K562 (cell line): Measurements from ENCODE around the gene IFI30. TPM values are rescaled to one million over a fixed set of nuclear protein-coding genes. Genes with fewer than 3 reads are reported as not detected.

Experiments used
- CBX3 ChIP-seq, 2 experiments: IDR thresholded peaks; 1 replicate in 1 of 2; 2 replicates in 1 of 2; pipeline ENCODE4 v1.6.1; 2012; ENCODE audit warnings: inconsistent platforms in 2 of 2, low read length in 2 of 2, borderline replicate concordance in 1 of 2, control low read depth in 1 of 2
- CREB3 ChIP-seq: fragments of 450-650 bp; conservative IDR thresholded peaks from 2 replicates; pipeline ENCODE4 v1.6.1; 2016; ENCODE audit warnings: missing genetic modification characterization, low read depth, mild to moderate bottlenecking, missing compliant biosample characterization, moderate library complexity
- DDX20 ChIP-seq: fragments of 450-650 bp; IDR thresholded peaks from 2 replicates; pipeline ENCODE4 v1.6.1; 2016; ENCODE audit warnings: missing genetic modification characterization, low read depth, mild to moderate bottlenecking, missing compliant biosample characterization, moderate library complexity
- GTF2E2 ChIP-seq: fragments of 200-800 bp; sonication (Bioruptor generic); IDR thresholded peaks from 2 replicates; pipeline ENCODE4 v1.6.1; 2016; ENCODE audit warnings: missing genetic modification characterization, missing compliant biosample characterization
- HDGF ChIP-seq: fragments of 450-650 bp; IDR thresholded peaks from 2 replicates; pipeline ENCODE4 v1.6.1; 2016
- MTF1 ChIP-seq: fragments of 250-450 bp; sonication (Bioruptor Pico); IDR thresholded peaks from 2 replicates; pipeline ENCODE4 v1.9.0; 2021; ENCODE audit warnings: moderate library complexity, mild to moderate bottlenecking, inconsistent platforms, borderline replicate concordance
- NFYB ChIP-seq: IDR thresholded peaks from 2 replicates; pipeline ENCODE4 v1.6.1; 2011; ENCODE audit warnings: mild to moderate bottlenecking, moderate library complexity; ENCODE audit not compliant: insufficient read length; ENCODE audit errors: extremely low read depth
- SMAD1 ChIP-seq: fragments of 150-350 bp; IDR thresholded peaks from 2 replicates; pipeline ENCODE4 v1.6.1; 2014; ENCODE audit warnings: low read length, low read depth; ENCODE audit not compliant: partially characterized antibody
- SOX6 ChIP-seq: fragments of 450-650 bp; IDR thresholded peaks from 2 replicates; pipeline ENCODE4 v1.6.1; 2014; ENCODE audit warnings: mild to moderate bottlenecking
- TBP ChIP-seq: optimal IDR thresholded peaks from 2 replicates; pipeline ENCODE3; 2011; ENCODE audit warnings: low read depth, low read length, improper control_type of control experiment
- TFAP4 ChIP-seq: sonication (generic); formaldehyde crosslinking; IDR thresholded peaks from 2 replicates; pipeline ENCODE4 v1.8.0; 2022; ENCODE audit warnings: missing genetic modification reagents, mild to moderate bottlenecking, moderate library complexity, borderline replicate concordance
- WHSC1 ChIP-seq: IDR thresholded peaks from one replicate; pipeline ENCODE4 v1.6.1; 2012; ENCODE audit warnings: low read length, control low read depth, inconsistent platforms
- ZEB2 ChIP-seq: fragments of 450-650 bp; IDR thresholded peaks from 2 replicates; pipeline ENCODE4 v1.6.1; 2016
- ZNF263 ChIP-seq: sonication (generic); formaldehyde crosslinking; IDR thresholded peaks from 2 replicates; pipeline ENCODE4 v1.8.0; 2022; ENCODE audit warnings: mild to moderate bottlenecking, missing genetic modification reagents, borderline replicate concordance
- ZNF507 ChIP-seq: conservative IDR thresholded peaks from 2 replicates; pipeline ENCODE4 v1.6.1; 2017; ENCODE audit warnings: missing genetic modification characterization, missing compliant biosample characterization
- ZNF76 ChIP-seq: fragments of 250-450 bp; sonication (Bioruptor Pico); IDR thresholded peaks from 2 replicates; pipeline ENCODE4 v1.4.0; 2020; ENCODE audit warnings: mild to moderate bottlenecking, moderate library complexity, borderline replicate concordance
- polyA plus RNA-seq, 8 experiments: library from polyadenylated mRNA; depleted of rRNA in 4 of 8; stranded (reverse) in 5 of 8; unstranded in 3 of 8; fragments of >200 nt; fragmentation: Nextera tagmentation in 2 of 8; fragmentation: Illumina TruSeq in 1 of 8; extraction: Ambion mirVana in 2 of 8; extraction: Trizol in 1 of 8; gene quantifications; 2 replicates each; pipeline versions ENCODE4 v1.2.1 to v1.2.3, GENCODE V29; 2011 to 2014; ENCODE audit warnings: inconsistent platforms in 1 of 8, missing spikeins in 1 of 8
- total RNA-seq, 7 experiments: library from RNA; depleted of rRNA in 6 of 7; stranded (reverse); fragments of >200 nt in 6 of 7; fragmentation: Illumina TruSeq in 2 of 7; extraction: Trizol in 2 of 7; gene quantifications; 2 replicates each; pipeline versions ENCODE4 v1.2.1 to v1.2.3, GENCODE V29; 2011 to 2021; ENCODE audit warnings: low replicate concordance in 1 of 7
- TF ChIP-seq, protein P1 (sequence below): fragments of 450-650 bp; formaldehyde crosslinking; IDR thresholded peaks from 2 replicates; pipeline ENCODE4 v1.4.0; 2020; ENCODE audit warnings: mild to moderate bottlenecking, mixed read lengths
- TF ChIP-seq, protein P2 (sequence below): IDR thresholded peaks from 3 replicates; pipeline ENCODE4 v1.6.1; 2011; ENCODE audit warnings: borderline replicate concordance, mild to moderate bottlenecking, moderate library complexity; ENCODE audit not compliant: insufficient read length; ENCODE audit errors: extremely low read depth

Gene IFI30
- total and polyA plus RNA-seq, 9 of the 15 experiments (the other 6 are each of a cell fraction or from before 2014, with no cell fraction given): 63.7 to 430 (median 109) TPM

DNA sequence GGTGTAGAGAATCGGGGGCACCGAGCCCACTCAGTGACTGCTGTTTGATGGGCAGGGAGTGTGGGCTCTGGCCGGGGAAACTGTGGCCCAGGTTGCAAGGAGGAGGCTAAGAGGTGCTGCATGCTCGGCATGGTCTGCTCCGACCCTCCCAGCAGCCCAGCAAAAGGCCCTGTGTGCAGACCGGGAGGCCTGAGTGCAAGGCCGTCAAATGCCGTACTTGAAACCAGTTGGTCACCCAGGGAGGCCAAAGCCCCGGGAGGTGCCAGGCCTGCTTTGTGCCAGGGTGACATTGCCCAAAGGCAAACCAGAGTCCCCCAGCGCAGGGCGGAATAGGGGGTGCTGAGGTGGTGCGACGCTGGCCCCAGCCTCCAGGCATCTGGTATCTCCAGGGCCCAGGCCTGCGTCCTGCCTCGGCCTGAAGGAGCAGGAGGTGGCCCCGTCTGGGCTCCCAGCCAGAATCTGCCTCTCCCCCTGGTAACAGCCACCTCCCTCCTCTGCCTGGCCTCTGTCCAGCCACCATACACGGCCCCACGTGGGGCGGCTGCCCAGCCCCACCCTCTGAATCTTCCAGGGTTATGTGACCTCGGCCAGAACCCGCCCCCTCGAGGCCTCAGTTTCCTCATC lies 16.7 kb upstream of the IFI30 start (continued):
- TF ChIP-seq WHSC1 (no peak), NFYB (no peak), ZNF76 (CRISPR knock-in tag) (no peak), GTF2E2 (tag) (no peak), TFAP4 (CRISPR knock-in tag) (peak; percentile 78), DDX20 (no peak), CREB3 (0 out of 2 replicates have a peak, but pooled peaks have one; percentile 43), CBX3 (IDR thresholded peaks at IDR 0.05; ENCODE audit: borderline replicate concordance in 1 of 2, low read length in 2 of 2) (peak in 1 of 2 experiments; percentile 50; a peak in 1 of 3 replicates), TBP (peak; percentile 30), HDGF (no peak), MTF1 (CRISPR knock-in tag) (no peak), ZNF263 (peak; percentile 66), ZEB2 (0 out of 2 replicates have a peak, but pooled peaks have one; percentile 27), ZNF507 (tag) (no peak), SOX6 (peak; percentile 61), SMAD1 (no peak)
- TF ChIP-seq, protein P1, sequence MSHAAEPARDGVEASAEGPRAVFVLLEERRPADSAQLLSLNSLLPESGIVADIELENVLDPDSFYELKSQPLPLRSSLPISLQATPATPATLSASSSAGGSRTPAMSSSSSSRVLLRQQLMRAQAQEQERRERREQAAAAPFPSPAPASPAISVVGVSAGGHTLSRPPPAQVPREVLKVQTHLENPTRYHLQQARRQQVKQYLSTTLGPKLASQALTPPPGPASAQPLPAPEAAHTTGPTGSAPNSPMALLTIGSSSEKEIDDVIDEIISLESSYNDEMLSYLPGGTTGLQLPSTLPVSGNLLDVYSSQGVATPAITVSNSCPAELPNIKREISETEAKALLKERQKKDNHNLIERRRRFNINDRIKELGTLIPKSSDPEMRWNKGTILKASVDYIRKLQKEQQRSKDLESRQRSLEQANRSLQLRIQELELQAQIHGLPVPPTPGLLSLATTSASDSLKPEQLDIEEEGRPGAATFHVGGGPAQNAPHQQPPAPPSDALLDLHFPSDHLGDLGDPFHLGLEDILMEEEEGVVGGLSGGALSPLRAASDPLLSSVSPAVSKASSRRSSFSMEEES: no peak
- TF ChIP-seq, protein P2, sequence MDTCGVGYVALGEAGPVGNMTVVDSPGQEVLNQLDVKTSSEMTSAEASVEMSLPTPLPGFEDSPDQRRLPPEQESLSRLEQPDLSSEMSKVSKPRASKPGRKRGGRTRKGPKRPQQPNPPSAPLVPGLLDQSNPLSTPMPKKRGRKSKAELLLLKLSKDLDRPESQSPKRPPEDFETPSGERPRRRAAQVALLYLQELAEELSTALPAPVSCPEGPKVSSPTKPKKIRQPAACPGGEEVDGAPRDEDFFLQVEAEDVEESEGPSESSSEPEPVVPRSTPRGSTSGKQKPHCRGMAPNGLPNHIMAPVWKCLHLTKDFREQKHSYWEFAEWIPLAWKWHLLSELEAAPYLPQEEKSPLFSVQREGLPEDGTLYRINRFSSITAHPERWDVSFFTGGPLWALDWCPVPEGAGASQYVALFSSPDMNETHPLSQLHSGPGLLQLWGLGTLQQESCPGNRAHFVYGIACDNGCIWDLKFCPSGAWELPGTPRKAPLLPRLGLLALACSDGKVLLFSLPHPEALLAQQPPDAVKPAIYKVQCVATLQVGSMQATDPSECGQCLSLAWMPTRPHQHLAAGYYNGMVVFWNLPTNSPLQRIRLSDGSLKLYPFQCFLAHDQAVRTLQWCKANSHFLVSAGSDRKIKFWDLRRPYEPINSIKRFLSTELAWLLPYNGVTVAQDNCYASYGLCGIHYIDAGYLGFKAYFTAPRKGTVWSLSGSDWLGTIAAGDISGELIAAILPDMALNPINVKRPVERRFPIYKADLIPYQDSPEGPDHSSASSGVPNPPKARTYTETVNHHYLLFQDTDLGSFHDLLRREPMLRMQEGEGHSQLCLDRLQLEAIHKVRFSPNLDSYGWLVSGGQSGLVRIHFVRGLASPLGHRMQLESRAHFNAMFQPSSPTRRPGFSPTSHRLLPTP: no peak
